ENCODE results near the gene TSHZ2.

TSHZ2 gene

GRCh38 chr20:53141201-53142050, 169.3 kb downstream of the TSHZ2 start:
- 92% methylated on average over 11 of the region's 11 CpGs for WGBS

GRCh38 chr20:53142225-53143127, 170.3 kb downstream of the TSHZ2 start:
- 95% methylated on average over 12 of the region's 13 CpGs for WGBS

More at GRCh38 chr20:53141201-53142050, 169.3 kb downstream of the TSHZ2 start:
- Histone ChIP-seq H3K9ac (ENCODE audit: low read depth, low read length) (no peak overlapping the region), H3K9me3 (ENCODE audit: insufficient read depth, low read depth, low read length) (no peaks in the 10 kb centered on the region), H3K36me3 (ENCODE audit: insufficient read depth, low read length) (no peaks in the 10 kb centered on the region), H3K27ac (ENCODE audit: low read depth, low read length) (no peak overlapping the region), H3K4me1 (ENCODE audit: insufficient read depth, low read length) (no peaks in the 10 kb centered on the region; the same call in 1 of the 2 replicates), H3K27me3 (ENCODE audit: insufficient read depth, low read length) (no peaks in the 10 kb centered on the region), H3K4me3 (ENCODE audit: low read length) (no peak overlapping the region)

GRCh38 chr20:53146201-53146891, 174.2 kb downstream of the TSHZ2 start:
- Histone ChIP-seq H3K4me3 (ENCODE audit: low read length) (no peak overlapping the region), H3K9ac (ENCODE audit: low read depth, low read length) (no peak overlapping the region), H3K27me3 (ENCODE audit: insufficient read depth, low read length) (no peaks in the 10 kb centered on the region), H3K4me1 (ENCODE audit: insufficient read depth, low read length) (peaks cover 13% of the 10 kb centered on the region; the same call in 1 of the 2 replicates), H3K9me3 (ENCODE audit: insufficient read depth, low read depth, low read length) (no peaks in the 10 kb centered on the region), H3K27ac (ENCODE audit: low read depth, low read length) (no peak overlapping the region), H3K36me3 (ENCODE audit: insufficient read depth, low read length) (no peaks in the 10 kb centered on the region)
- 96% methylated on average over 10 of the region's 10 CpGs for WGBS

More at GRCh38 chr20:53142225-53143127, 170.3 kb downstream of the TSHZ2 start:
- H3K27me3 ChIP-seq (ENCODE audit: insufficient read depth, low read length) = no peaks in the 10 kb centered on the region
- no peaks in the 10 kb centered on the region for H3K36me3 ChIP-seq (ENCODE audit: insufficient read depth, low read length)
- H3K9ac ChIP-seq (ENCODE audit: low read depth, low read length) = no peak overlapping the region
- no peaks in the 10 kb centered on the region for H3K4me1 ChIP-seq (ENCODE audit: insufficient read depth, low read length)
- H3K27ac ChIP-seq (ENCODE audit: low read depth, low read length) = no peak overlapping the region
- no peaks in the 10 kb centered on the region for H3K9me3 ChIP-seq (ENCODE audit: insufficient read depth, low read depth, low read length)
- H3K4me3 ChIP-seq (ENCODE audit: low read length) = no peak overlapping the region

DNA sequence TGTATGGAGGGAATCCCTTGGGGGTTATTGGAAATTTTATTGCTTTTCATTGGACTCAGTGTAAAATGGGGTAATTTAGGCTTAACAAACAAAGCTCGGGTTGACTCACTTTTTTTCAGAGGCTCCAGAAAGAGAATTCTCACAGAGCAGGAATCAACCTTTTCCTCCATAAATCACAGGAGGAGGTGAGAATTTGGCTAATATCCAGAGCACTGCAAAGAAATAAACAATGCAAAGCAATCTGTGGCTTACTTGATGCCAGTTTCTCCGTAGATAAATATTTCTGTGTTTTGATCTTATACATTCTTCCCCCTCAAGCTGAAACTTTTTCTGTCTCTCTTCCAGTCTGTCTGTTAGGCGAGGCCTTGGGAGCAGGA, 176.6 kb downstream of the TSHZ2 start:
- Histone ChIP-seq H3K9me3 (ENCODE audit: insufficient read depth, low read depth, low read length) (no peaks in the 10 kb centered on the region), H3K4me1 (ENCODE audit: insufficient read depth, low read length) (peaks cover 13% of the 10 kb centered on the region; the same call in 1 of the 2 replicates), H3K9ac (ENCODE audit: low read depth, low read length) (no peak overlapping the region), H3K27me3 (ENCODE audit: insufficient read depth, low read length) (no peaks in the 10 kb centered on the region), H3K27ac (ENCODE audit: low read depth, low read length) (no peak overlapping the region), H3K4me3 (ENCODE audit: low read length) (no peak overlapping the region), H3K36me3 (ENCODE audit: insufficient read depth, low read length) (no peaks in the 10 kb centered on the region)
- WGBS = 89% methylated on average over 3 of the region's 3 CpGs

DNA sequence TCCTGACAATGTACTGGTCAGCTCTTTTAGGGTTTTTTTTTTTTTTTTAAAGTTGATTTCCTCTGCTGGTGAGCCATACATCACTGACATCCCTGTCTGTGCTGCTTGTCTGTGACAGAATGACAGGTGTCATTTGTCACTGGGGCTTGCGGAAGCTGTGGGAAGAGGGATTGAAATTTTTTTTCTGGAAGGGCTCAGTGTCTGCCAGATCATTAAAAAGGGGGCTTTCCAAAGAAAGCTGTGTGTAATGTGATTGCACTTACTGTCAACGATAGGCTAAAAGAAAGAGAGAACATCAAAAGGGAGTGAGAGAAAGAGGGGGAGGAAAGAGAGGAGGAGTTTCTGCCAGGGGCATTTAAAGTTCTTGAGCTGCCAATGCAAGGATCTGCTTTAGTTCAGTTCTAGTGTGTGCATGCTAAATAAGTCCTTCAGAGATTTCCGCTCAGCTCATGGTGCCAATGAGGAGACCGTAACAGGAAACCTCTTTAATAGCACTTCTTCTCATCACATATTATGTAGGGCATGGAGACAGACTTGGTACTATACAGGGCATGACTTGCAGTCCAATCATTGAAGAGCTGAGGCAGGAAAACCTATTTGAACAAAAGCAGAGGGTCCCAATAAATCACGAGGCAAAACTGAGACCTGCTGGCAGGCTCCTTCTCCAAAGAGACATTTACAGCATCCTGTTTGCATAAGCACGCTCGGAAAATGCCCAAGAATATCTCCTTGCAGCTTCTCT, 177.2 kb downstream of the TSHZ2 start:
- H3K36me3 ChIP-seq (ENCODE audit: insufficient read depth, low read length) = no peaks in the 10 kb centered on the region
- peaks cover 13% of the 10 kb centered on the region; the same call in 1 of the 2 replicates for H3K4me1 ChIP-seq (ENCODE audit: insufficient read depth, low read length)
- H3K27me3 ChIP-seq (ENCODE audit: insufficient read depth, low read length) = no peaks in the 10 kb centered on the region
- H3K4me3 ChIP-seq (ENCODE audit: low read length) = no peak overlapping the region
- no peak overlapping the region for H3K27ac ChIP-seq (ENCODE audit: low read depth, low read length)
- H3K9ac ChIP-seq (ENCODE audit: low read depth, low read length) = no peak overlapping the region
- 81% methylated on average over 7 of the region's 7 CpGs for WGBS
- H3K9me3 ChIP-seq (ENCODE audit: insufficient read depth, low read depth, low read length) = no peaks in the 10 kb centered on the region

GRCh38 chr20:53149890-53150205, 177.7 kb downstream of the TSHZ2 start:
- H3K9me3 ChIP-seq (ENCODE audit: insufficient read depth, low read depth, low read length) = no peaks in the 10 kb centered on the region
- H3K9ac ChIP-seq (ENCODE audit: low read depth, low read length) = no peak overlapping the region
- no peak overlapping the region for H3K4me3 ChIP-seq (ENCODE audit: low read length)
- H3K4me1 ChIP-seq (ENCODE audit: insufficient read depth, low read length) = peaks cover 13% of the 10 kb centered on the region; the same call in 1 of the 2 replicates
- H3K27me3 ChIP-seq (ENCODE audit: insufficient read depth, low read length) = no peaks in the 10 kb centered on the region
- 75% methylated on average over 2 of the region's 4 CpGs for WGBS
- H3K27ac ChIP-seq (ENCODE audit: low read depth, low read length) = no peak overlapping the region
- H3K36me3 ChIP-seq (ENCODE audit: insufficient read depth, low read length) = no peaks in the 10 kb centered on the region

DNA sequence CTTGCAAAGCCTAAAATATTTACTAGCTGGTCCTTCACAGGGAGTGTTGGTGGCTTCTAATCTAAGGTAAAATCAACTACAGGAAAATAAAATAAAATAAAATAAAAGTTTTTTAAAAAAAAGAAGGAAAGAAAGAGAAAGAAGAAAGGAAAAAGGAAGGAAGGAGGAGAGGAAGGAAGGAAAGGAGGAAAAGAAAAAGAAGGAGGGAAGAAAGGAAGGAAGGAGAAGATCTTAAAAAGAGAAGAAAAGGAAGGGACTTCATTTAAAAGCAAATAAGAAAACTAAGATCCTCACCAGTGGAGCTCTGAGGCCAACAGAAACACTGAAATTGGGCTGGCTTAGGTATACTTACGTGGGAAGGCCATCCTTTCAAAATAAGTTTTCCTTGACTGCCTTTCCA, 178.4 kb downstream of the TSHZ2 start:
- Histone ChIP-seq H3K4me1 (ENCODE audit: insufficient read depth, low read length) (peaks cover 13% of the 10 kb centered on the region; the same call in 1 of the 2 replicates), H3K9me3 (ENCODE audit: insufficient read depth, low read depth, low read length) (no peaks in the 10 kb centered on the region), H3K4me3 (ENCODE audit: low read length) (no peak overlapping the region), H3K27me3 (ENCODE audit: insufficient read depth, low read length) (no peaks in the 10 kb centered on the region), H3K36me3 (ENCODE audit: insufficient read depth, low read length) (no peaks in the 10 kb centered on the region), H3K9ac (ENCODE audit: low read depth, low read length) (no peak overlapping the region), H3K27ac (ENCODE audit: low read depth, low read length) (no peak overlapping the region)
- 78% methylated on average over 1 of the region's 1 CpG for WGBS

DNA sequence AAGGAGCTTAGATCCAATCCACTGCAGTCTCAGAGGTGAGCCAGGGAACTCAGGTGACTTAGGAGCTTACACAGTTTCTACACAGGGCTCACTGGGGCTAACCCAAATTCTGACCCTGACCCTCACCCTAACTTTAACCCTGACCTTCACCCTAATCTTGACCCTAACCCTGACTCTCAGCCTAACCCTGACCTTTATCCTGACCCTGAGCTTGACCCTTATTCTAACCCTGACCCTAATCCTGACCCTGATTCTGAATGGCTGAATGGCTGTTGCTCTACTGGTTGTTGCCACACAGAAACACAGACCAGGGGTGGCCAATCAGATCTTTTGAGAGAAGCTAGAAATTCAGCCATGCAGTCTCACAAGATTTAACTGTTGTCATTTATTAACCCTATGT, 180.1 kb downstream of the TSHZ2 start:
- Histone ChIP-seq H3K27me3 (ENCODE audit: insufficient read depth, low read length) (no peaks in the 10 kb centered on the region), H3K9ac (ENCODE audit: low read depth, low read length) (no peak overlapping the region), H3K9me3 (ENCODE audit: insufficient read depth, low read depth, low read length) (no peaks in the 10 kb centered on the region), H3K36me3 (ENCODE audit: insufficient read depth, low read length) (no peaks in the 10 kb centered on the region), H3K4me3 (ENCODE audit: low read length) (no peak overlapping the region), H3K27ac (ENCODE audit: low read depth, low read length) (no peak overlapping the region), H3K4me1 (ENCODE audit: insufficient read depth, low read length) (peaks cover 13% of the 10 kb centered on the region; the same call in 1 of the 2 replicates)

GRCh38 chr20:53154540-53154939, 182.4 kb downstream of the TSHZ2 start:
- 100% methylated on average over 1 of the region's 2 CpGs for WGBS
- H3K4me3 ChIP-seq (ENCODE audit: low read length) = no peak overlapping the region
- peaks cover 4% of the 10 kb centered on the region; the same call in 1 of the 2 replicates for H3K4me1 ChIP-seq (ENCODE audit: insufficient read depth, low read length)
- H3K36me3 ChIP-seq (ENCODE audit: insufficient read depth, low read length) = no peaks in the 10 kb centered on the region
- no peak overlapping the region for H3K27ac ChIP-seq (ENCODE audit: low read depth, low read length)
- H3K27me3 ChIP-seq (ENCODE audit: insufficient read depth, low read length) = no peaks in the 10 kb centered on the region
- no peaks in the 10 kb centered on the region for H3K9me3 ChIP-seq (ENCODE audit: insufficient read depth, low read depth, low read length)
- H3K9ac ChIP-seq (ENCODE audit: low read depth, low read length) = no peak overlapping the region
